GM21723 (cell line): Measurements from ENCODE around the gene CYP4V2.
"Not testable (repeated sequence)": the region's sequence is repeated elsewhere in the genome, so short reads cannot be mapped to it uniquely, and the experiment has no call there.

ENCODE experiments used
- ATAC-seq: cut with Tn5 transposase; IDR thresholded peaks from one replicate; pipeline ENCODE4 v1.9.1; 2021; ENCODE audit warnings: mild to moderate bottlenecking, moderate library complexity; ENCODE audit not compliant: unreplicated experiment

The CYP4V2 gene

GRCh38 chr4:186227744-186228513 is 36.6 kb downstream of the CYP4V2 start:
- ATAC-seq: no peak

GRCh38 chr4:186228514-186228894 is 37.1 kb downstream of the CYP4V2 start:
- no peak for ATAC-seq

GRCh38 chr4:186234367-186234766 is 43.0 kb downstream of the CYP4V2 start:
- no peak for ATAC-seq

GRCh38 chr4:186236126-186236525 is 44.8 kb downstream of the CYP4V2 start:
- ATAC-seq: no peak

- ATAC-seq: no peak
These were observed 49.1 kb downstream of the CYP4V2 start for GRCh38 chr4:186240452-186240847.

- ATAC-seq: no peak
These were observed 49.6 kb downstream of the CYP4V2 start for GRCh38 chr4:186240848-186241491.

- ATAC-seq: no peak
These were observed 50.2 kb downstream of the CYP4V2 start for GRCh38 chr4:186241616-186242015.

GRCh38 chr4:186242031-186242430 is 50.7 kb downstream of the CYP4V2 start:
- not testable (repeated sequence) for ATAC-seq

GRCh38 chr4:186243331-186243730 is 52.0 kb downstream of the CYP4V2 start:
- no peak for ATAC-seq

- ATAC-seq: no peak
These were observed 53.5 kb downstream of the CYP4V2 start for GRCh38 chr4:186244835-186245234.

GRCh38 chr4:186247062-186247752 is 55.8 kb downstream of the CYP4V2 start:
- ATAC-seq: not testable (repeated sequence)

- ATAC-seq: no peak
These were observed 57.3 kb downstream of the CYP4V2 start for GRCh38 chr4:186248643-186249042.

- no peak for ATAC-seq
These were observed 58.7 kb downstream of the CYP4V2 start for GRCh38 chr4:186249785-186250754.

- no peak for ATAC-seq
These were observed 59.4 kb downstream of the CYP4V2 start for GRCh38 chr4:186250760-186251159.

- ATAC-seq: no peak
These were observed 63.8 kb downstream of the CYP4V2 start for GRCh38 chr4:186255122-186255521.

- no peak for ATAC-seq
These were observed 66.9 kb downstream of the CYP4V2 start for GRCh38 chr4:186258216-186258811.

- no peak for ATAC-seq
These were observed 68.7 kb downstream of the CYP4V2 start for GRCh38 chr4:186260117-186260503.
